ENCODE results near the gene CSPG4.

The CSPG4 gene

DNA sequence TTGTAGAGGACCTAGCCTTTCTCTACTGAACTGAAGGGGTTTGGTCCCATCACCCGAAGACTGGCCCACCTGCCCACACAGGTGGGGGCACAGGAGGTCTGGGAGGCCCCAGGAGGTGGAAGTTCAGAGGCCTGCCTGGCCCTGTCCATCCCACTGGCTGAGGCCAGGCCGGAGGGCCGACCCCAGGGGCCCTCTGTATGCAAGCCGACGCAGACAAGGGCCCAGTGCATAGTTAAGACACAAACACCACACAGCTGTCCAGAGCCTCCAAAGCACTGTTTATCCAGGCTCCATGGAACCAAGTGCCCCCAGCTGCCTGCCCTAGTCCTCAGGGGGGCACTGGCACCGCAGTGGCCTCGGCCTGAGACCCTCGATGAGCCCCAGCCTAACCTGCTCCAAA, 38.3 kb downstream of the CSPG4 start:
- no peak overlapping the region for H3K27ac ChIP-seq
- no peak for DNase-seq (ENCODE audit: low read depth, low spot score)

DNA sequence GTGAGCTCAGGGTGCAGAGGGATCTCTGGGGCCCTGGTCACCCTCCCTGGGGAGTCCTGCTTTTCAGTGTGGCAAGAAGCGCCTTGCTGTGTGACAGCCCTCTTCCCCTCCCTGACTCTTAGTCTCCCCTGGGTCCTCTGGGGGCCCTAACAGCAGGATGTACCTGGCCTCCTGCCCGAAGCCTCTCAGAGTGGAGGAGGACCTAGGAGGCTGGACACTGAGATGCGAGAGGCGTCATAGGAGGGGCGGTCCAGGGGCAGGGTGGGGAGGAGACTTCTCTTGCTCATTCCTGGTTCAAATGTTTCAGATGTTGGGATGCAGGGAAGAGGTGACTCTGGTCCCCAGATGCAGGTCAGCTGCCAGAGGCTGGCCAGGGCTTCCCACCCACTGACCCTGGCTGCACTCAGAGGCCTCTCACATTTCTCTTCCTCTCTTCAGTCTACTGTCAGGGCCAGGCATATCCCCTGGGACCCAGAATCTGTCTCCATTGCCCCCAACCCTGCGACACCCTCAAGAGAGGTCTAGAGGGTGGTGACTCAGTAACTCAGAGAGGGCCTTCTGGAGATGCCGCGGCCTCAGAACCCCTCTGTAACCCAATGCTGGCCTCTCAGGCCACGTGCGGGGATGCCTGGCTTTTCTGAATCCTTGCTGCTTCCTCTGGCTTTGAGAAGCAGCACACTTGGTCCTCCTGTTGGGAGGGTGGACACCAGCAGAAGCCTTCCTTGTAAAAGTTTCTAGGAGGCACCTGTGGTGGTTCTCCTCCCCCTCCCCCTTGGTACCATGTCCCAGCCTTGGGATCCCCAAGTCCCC, 39.0 kb downstream of the CSPG4 start:
- H3K27ac ChIP-seq: peak overlapping the region; percentile 61
- no peak for DNase-seq (ENCODE audit: low read depth, low spot score)

DNA sequence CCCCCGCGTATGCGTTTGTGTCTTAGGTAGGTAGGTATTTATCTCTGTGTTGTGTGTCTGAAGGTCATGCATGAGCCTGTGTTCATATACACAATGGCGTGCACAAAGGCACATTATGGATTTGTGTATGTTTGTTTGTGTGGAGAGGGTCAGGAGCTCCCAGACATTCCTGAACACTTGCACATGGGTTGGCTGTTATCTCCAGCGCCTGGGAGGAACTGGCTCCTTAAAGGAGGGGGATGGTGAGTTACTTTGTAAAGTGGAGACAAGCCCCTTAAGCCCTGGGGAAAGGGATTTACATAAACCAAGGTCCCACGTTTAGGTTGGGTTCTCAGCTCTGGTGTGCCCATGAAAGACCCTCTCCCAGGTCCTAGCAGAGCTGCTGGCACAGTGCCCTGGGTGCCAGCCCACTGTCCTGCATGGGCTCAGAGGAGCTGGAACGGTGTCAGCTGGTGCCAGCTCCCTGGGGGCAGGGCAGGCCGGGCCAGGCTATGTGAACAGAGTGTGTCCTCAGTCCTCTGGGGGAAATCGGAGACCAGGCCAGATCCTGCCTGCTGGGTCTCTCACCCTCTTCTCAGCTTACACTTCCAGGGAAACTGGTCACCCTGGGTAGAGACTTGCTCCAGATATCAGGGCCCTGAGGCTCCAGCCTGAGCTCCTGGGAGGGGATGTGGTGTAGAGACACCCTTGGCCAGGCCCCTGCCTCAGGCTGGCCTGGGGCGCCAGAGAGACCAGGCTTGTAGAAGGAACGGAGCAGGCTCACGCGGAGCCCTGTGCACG, 39.8 kb downstream of the CSPG4 start:
- no peak for DNase-seq (ENCODE audit: low read depth, low spot score)
- peak overlapping the region; percentile 61 for H3K27ac ChIP-seq

DNA sequence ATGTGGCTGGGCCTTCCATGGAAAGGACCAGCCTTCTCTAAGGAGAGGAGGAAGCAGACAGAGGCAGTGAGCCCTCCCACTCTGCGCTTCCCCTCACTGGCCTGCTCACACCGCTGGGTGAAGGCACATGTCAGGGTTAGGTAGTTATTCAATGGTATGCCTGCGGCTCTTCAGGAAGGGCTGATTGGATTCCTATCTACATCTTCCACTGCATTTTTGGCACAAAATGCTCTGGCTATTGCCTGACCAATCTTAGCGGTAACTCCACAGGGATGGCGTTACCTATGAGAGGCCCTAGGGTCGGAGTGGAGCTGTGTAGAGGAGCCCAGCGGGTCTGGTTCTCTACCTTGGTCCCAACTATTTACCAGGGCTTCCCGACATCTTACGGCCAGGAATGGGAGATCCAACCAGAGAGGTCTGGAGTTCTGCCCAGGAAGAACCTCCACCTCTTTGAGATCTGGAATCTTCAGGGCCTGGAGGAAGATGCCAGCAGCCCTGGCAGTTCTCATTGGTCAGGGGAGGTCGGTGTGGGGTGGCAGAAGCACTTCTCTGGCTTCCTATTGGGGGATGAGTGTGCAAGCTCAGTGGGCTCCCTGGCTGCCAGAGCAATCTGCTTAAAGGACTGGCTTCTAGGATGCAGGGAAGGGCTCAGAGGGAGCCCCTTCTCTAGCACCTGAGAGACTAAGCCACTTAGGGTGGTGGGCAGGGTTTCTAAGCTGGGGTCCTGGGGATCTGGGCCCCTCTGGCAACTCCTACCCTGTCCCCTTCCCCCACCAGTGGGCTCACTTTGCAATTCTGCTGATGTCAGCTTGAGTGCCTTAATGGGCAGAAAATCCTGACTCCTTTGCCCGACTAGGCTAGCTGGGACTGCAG, 40.7 kb downstream of the CSPG4 start:
- DNase-seq (ENCODE audit: low read depth, low spot score): no peak
- peak overlapping the region; percentile 61 for H3K27ac ChIP-seq

DNA sequence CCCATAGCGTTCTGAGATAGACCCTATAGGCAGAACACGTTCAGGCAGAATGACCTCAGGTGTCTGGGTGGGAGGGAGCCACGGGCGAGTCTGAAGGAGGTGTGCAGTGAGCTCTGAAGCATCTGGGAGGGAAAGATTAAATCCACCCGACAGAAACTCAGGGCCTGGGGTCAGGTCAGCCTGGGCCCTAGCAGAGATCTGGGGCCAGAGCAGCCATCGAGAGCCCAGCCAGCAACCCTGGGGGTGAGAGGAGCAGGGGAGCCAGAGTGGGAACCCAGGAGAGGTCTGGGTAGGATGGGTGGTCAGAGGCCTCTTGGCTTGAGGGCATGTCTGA, 42.8 kb downstream of the CSPG4 start:
- no peak for DNase-seq (ENCODE audit: low read depth, low spot score)
- peak overlapping the region; percentile 98 for H3K27ac ChIP-seq

DNA sequence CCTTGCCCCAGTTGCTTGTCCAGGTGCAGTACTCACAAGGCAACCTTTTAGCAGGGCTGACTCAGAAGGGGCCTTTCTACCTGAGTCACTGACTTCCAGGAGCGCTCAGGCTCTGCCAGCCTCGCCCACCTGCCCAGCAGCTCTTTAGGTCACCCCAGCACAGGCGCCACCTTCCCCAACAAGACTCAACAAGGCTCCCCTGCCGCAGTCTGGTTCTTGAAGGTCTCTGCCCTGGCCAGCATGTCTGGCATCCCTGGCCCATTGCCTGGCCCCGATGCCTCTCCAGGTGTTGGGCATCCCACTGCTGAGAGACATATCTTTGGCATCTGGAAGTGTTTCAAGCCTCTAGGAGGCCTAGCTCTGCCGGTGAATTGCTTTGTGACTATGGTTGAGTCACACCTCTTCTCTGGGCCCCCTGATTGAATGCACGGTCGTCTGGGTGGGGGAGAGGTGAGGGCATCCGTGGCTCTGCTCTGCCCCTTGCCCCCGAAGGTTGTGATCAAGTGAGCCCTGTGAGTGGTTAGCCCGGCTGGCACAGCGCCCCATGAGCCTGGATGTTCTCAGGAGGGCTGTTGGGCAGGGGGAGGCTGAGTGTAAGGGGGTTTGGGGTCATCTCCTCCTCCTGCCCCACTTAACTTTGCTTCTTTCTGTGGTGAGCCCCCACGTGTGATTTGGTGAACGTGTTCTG, 43.3 kb downstream of the CSPG4 start:
- DNase-seq (ENCODE audit: low read depth, low spot score): peak; percentile 97
- peak overlapping the region; percentile 98 for H3K27ac ChIP-seq

DNA sequence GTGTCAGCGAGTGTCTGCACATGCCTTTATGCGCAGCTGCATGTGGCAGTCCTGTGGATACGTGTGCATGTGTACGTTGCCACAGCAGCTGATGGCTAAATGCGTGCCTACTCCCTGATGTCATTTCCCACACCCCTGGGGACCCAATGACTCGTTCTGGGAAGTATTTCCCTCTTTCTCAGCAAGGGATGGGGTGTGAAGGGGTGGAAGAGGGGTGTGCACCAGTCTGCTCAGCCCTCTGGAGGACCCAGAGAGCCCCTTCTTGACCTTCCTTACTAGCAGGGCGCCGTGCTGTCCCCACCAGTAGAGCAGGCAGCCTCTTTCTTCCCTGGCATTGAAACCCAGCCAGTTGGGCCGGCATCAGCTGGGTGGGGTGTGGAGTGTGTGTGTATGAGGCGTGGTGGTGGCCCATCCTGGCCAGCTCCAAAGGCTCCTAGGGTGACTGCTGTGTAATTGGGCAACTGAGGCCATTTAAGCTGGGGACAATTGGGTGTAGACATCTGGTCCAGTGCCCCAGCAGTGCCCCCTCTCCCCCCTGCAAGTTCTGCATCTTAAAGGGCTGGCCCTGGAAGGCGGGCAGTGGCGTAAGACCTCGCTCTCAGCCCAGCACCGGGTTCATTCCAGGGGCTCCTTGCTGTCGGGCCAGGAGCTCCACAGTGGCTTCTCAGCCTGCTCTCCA, 45.7 kb downstream of the CSPG4 start:
- H3K27ac ChIP-seq: peak overlapping the region; percentile 98
- peak; percentile 99 for DNase-seq (ENCODE audit: low read depth, low spot score)

DNA sequence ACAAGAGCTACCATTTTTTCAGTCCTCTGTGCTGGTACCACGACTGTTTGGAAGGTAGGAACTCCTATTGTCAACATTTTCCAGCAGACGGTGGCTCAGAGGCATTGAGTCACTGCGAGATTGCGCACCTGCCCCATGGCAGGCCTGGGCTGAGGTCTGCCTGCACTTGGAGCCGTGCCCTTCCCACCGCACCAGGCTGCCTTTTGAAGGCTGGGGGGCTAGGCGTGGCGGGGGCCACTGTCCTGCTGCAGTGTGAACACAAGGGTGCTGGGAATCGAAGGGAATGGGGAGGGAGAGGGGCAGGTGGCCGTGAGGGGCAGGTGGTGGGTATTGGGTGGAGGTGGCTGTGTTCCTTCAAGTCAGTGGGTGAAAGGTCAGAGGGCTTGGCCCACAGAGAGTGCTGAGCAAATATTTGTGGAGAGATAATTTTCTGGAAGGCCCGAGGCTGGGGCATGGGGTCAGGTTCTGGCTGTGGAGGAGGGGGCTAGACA, 48.7 kb downstream of the CSPG4 start:
- peak overlapping the region; percentile 98 for H3K27ac ChIP-seq
- no peak for DNase-seq (ENCODE audit: low read depth, low spot score)

DNA sequence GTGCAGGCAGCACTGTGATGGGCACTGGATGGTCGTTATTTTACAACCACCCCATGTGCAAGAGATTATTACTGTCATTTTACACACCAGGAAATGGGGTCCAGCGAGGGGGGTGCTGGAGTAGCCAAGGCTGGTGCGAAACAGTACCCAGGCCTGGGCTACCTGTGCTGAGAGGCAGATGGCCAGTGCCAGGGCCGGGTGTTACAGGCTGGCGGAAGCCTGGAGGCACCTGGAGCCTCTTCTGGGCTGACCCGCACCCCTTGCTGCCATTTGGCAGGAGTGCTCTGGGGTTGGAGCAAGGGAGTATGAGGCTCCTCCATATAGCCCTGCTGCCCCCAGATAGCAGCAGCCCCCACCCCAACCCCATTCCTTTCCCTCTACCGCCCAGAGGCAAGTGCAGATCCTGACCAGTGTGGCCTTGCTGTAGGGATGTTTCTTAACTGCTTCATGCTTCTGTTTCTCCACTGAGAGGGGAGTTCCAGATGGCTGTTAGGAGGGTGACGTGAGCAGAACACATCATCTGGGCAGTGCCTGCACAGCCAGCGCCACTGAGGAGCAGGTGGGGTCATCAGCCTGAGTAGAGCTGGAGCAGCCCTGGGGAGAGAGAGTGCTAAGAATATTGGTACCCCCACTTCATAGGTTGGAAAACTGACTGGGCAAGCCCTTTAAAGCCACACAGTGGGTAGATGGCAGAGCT, 49.7 kb downstream of the CSPG4 start:
- DNase-seq (ENCODE audit: low read depth, low spot score): no peak
- H3K27ac ChIP-seq: peak overlapping the region; percentile 98

DNA sequence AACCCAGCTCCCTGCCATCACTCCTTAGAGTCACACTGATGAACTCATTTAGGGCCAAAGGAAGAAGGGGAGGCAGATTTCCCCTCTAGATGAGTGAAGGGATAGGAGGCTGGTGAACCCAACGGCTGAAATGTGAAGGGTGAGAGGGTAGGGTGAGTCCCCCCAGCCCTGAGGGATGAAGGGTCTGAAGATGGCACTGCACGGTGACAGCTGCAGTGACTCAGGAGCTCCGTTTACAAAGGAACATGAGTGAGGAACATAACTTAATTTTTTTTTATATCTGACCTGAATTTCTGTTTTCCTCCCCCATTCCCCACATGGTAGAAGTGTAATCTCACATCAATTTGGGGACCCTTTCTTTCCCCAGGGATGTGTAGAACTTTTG, 50.9 kb downstream of the CSPG4 start:
- H3K27ac ChIP-seq: peak overlapping the region; percentile 98
- no peak for DNase-seq (ENCODE audit: low read depth, low spot score)

DNA sequence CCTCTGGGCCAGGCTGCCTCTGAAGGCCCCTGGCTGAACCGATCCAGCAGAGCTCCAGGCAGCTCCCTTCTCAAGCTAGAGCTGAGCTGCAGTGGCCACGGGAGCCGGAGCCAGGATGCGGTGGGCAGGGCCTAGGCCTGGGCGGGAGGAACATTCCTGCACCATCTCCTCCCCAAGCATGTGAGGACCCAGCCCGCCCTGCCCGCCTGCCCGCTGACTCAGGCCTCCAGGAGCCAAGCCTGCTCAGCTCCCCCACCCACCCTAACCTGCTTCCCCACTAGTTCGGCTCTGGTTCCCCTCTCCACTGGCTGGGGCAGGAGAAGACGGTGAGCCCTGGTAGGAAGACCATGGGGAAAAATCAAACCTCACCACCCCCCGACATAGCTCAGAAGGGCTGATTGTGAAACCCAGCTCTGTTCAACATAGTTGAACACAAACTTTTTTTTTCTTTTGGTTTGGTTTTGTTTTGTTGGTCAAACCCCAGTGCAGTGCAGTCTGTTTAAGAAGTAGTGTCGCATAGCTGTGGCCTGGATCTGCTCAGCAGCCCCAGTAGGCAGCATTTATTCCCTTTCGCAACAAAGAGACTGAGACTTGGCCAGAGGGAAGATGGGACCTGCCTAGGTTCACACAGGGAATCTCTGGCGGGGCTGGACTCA, 51.4 kb downstream of the CSPG4 start:
- DNase-seq (ENCODE audit: low read depth, low spot score): peak; percentile 80
- peak overlapping the region; percentile 98 for H3K27ac ChIP-seq

DNA sequence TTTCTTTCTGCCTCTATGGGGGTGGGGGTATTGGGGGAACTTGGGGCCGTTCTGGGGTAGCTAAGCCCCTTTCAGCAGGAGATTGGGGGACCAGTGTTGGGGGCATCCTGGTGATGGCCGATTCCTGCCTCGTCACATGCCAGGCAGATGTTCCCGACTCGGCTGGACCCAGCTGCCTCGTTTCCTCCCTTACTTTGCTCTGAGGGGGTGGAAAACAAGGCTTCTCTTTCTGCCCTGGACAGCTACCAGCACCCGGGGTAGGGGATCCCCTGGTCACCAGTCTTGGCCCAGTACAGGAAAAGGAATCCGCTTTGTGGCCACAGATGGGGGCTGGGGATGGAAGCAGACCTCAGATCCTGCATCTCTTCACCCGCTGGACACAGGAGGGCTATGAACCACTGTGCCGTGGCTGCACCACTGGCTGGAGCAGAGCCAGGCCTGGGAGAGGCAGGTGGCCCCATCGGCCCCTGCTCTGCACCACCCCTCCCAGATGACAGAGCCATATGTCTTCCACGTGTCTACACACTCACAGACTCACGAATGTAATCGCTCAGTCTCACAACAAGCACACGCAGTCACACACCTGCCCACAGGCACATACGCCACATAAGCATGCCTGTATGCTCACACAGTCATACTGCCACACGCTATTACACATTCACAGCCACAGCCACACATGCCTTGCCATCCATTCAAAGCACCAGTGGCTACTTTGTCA, 52.6 kb downstream of the CSPG4 start:
- H3K27ac ChIP-seq: peak overlapping the region; percentile 98
- no peak for DNase-seq (ENCODE audit: low read depth, low spot score)

DNA sequence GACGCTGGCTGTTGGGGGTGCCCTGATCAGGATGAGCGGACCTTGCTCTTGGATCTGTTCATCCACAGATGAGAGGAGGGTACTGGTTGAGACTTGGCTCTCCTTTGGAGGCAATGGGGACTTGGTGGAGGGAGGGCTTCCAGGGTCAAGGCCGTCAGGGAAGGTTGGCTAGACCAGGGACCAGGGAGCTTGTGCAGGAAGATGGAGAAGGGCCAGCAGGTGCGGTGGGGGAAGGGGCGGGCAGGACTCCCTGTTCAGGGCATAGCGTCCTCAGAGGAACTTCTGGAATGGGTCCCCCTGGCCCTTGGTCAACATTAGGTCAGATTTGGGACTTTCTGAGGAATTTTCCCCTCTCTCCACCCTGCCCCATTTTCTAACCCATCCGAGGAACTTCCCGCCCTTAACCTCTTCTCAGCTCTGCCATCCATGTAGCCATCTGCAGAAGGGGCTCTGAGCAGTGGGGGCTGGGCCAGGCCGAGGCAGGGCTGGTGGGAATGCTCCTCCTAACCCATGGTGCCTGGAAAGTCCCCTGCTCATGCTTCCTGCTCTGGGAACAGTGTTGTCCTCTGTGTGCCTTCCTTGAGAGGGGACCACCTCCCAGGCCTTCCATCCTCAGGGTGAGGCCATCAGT, 53.4 kb downstream of the CSPG4 start:
- peak overlapping the region; percentile 98 for H3K27ac ChIP-seq
- DNase-seq (ENCODE audit: low read depth, low spot score): no peak

DNA sequence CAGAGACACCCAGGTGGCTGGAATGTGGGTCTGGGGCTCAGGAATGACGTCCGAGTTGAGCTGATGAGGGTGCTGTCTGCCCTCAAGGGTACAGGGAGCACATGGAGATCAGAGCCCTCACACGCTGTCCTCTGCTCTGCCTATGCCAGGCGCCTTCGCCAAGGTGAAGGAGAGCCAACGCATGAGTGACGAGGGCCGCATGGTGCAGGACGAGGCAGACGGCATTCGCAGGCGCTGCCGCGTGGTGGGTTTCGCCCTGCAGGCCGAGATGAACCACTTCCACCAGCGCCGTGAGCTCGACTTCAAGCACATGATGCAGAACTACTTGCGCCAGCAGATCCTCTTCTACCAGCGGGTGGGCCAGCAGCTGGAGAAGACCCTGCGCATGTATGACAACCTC, 55.8 kb downstream of the CSPG4 start:
- DNase-seq (ENCODE audit: low read depth, low spot score): no peak
- no peak overlapping the region for H3K27ac ChIP-seq

DNA sequence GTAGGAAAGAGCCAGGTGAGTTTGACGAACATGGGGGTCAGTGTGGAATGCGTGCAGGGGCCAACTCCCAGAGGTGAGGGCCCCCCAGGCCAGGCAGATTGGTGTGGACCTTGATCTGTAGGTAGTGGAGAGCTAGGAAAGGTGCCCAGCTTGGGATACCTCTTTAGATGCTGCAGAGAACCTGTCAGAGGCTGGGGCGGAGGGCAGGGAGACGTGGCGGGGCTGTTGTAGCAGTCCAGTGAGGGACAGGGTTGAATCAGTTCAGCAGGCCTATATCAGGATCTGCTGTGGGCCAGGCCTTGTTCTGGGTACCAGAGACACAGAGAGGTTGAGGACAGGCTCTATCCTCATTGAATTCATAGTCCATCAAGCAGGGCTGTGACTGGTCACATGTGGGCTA, 56.3 kb downstream of the CSPG4 start:
- no peak for DNase-seq (ENCODE audit: low read depth, low spot score)
- H3K27ac ChIP-seq: no peak overlapping the region

DNA sequence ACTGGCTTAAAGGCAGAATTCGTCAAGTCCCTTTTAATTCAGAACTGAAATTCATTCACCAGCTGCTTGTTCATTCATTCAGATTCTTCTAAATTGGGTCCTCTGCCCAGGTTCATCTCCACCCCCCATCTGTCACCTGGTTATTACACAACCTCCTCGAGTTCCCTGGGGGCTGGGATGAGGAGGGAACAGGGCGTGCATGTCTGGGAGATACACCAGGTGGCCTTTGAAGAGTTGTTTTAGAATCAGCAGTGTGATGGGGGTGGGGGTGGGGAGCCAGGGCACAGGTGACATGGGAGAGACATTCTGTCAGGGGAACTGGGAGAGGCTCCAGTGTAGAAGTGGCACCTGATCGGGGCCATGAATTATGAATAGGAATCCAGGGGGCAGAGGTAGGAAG, 56.7 kb downstream of the CSPG4 start:
- no peak for DNase-seq (ENCODE audit: low read depth, low spot score)
- H3K27ac ChIP-seq: no peak overlapping the region

DNA sequence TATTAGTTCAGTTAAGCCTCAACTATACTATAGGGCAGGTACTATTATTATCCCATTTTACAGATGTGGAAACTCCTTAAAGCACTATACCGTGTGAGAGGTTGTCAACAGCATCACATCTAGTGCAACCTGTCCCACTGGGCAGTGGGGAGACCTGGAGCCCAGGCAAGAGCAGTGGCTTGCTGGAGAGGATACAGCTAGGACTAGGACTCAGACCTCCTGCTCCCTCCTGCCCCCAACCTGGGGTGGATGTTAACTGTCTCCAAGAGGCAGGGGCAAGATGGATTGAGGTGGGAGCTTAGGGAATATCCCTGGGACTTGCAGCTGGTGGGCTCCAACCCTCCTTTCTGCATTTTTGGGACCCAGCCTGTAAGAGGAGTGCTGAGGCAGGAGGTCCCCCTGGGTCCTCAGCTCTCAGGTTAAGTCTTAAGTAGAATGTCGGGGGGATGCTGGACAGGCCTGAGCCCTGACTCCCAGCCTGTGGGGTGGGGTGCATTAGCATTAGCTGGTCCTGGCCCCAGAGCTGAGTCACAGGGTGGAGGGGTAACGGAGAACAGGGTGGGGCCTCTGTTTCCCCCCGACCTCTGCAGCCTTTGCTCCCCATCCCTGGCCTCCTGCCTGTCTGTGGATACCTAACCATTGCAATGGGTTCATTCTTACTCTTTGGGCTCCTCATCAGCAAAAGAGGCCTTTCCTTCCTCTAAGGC, 58.3 kb downstream of the CSPG4 start:
- no peak overlapping the region for H3K27ac ChIP-seq
- DNase-seq (ENCODE audit: low read depth, low spot score): no peak

All from epithelial cell of prostate (primary cell).